DMS53 treated with DMSO at 0.1 percent for 48 hours (cell line): ENCODE data around the gene ARHGEF7.

Experiments
- DNase-seq: peaks from one replicate; lab custom pipeline; 2025; ENCODE audit not compliant: unreplicated experiment; lab: John Stamatoyannopoulos, UW

The ARHGEF7 gene

GRCh38 chr13:111322001-111322915 lies 207.1 kb downstream of the ARHGEF7 start:
- no peak for DNase-seq

GRCh38 chr13:111322916-111323331 lies 207.8 kb downstream of the ARHGEF7 start:
- DNase-seq = no peak

GRCh38 chr13:111323549-111323948 lies 208.4 kb downstream of the ARHGEF7 start:
- no peak for DNase-seq

- DNase-seq = no peak
Measured at GRCh38 chr13:111323950-111324651, 209.0 kb downstream of the ARHGEF7 start.

GRCh38 chr13:111324736-111325135 lies 209.6 kb downstream of the ARHGEF7 start:
- no peak for DNase-seq

GRCh38 chr13:111325146-111325890 lies 210.2 kb downstream of the ARHGEF7 start:
- DNase-seq = no peak

- no peak for DNase-seq
Measured at GRCh38 chr13:111325941-111326620, 211.0 kb downstream of the ARHGEF7 start.

- DNase-seq = no peak
Measured at GRCh38 chr13:111326621-111326965, 211.5 kb downstream of the ARHGEF7 start.

GRCh38 chr13:111326981-111327642 lies 212.0 kb downstream of the ARHGEF7 start:
- no peak for DNase-seq

GRCh38 chr13:111327730-111328573 lies 212.8 kb downstream of the ARHGEF7 start:
- DNase-seq = no peak

- DNase-seq = no peak
Measured at GRCh38 chr13:111328574-111329410, 213.7 kb downstream of the ARHGEF7 start.

- DNase-seq = no peak
Measured at GRCh38 chr13:111329641-111330040, 214.5 kb downstream of the ARHGEF7 start.

- no peak for DNase-seq
Measured at GRCh38 chr13:111330066-111330610, 215.0 kb downstream of the ARHGEF7 start.

GRCh38 chr13:111335298-111335697 lies 220.2 kb downstream of the ARHGEF7 start:
- no peak for DNase-seq

- no peak for DNase-seq
Measured at GRCh38 chr13:111336666-111337065, 221.6 kb downstream of the ARHGEF7 start.

GRCh38 chr13:111337206-111337605 lies 222.1 kb downstream of the ARHGEF7 start:
- DNase-seq = no peak

GRCh38 chr13:111337741-111338140 lies 222.6 kb downstream of the ARHGEF7 start:
- no peak for DNase-seq

GRCh38 chr13:111338841-111339240 lies 223.7 kb downstream of the ARHGEF7 start:
- no peak for DNase-seq
